Endothelial cell of umbilical vein (primary cell): Measurements from ENCODE around the gene PCBP1. TPM values are rescaled to one million over a fixed set of nuclear protein-coding genes. Genes with fewer than 3 reads are reported as not detected.
"Not testable (repeated sequence)": the region's sequence is repeated elsewhere in the genome, so short reads cannot be mapped to it uniquely, and the experiment has no call there.

Experiments
- BruUV-seq: library from RNA; stranded (reverse); fragments of 400-500 nt; replicated peaks from 2 replicates; lab custom pipeline; 2021; lab: Mats Ljungman, UMichigan
- CTCF ChIA-PET: fragments of 300-600, 350-600 bp; sonication (Branson Sonifier 250); formaldehyde crosslinking; loops from one replicate; lab custom pipeline; 2021; ENCODE audit warnings: antibody characterized with exemption, inconsistent platforms; lab: Charles Lee
- POLR2A ChIA-PET: fragments of 300-600, 350-600 bp; sonication (Branson Sonifier 250); formaldehyde crosslinking; loops from one replicate; lab custom pipeline; 2021; ENCODE audit warnings: antibody characterized with exemption, inconsistent platforms; lab: Charles Lee
- DNase-seq: peaks from one replicate; pipeline ENCODE4 v3.0.0-alpha.2; 2011; ENCODE audit warnings: low read depth, low spot score
- FAIRE-seq: peaks from 2 replicates; lab custom pipeline; 2011; peaks lifted over from hg19 to GRCh38; lab: Jason Lieb, UNC
- H2AFZ ChIP-seq: 2 replicates; pipeline ENCODE4 v1.6.0; 2012; ENCODE audit warnings: low read depth, low read length, control low read depth, inconsistent platforms
- H3K27ac ChIP-seq: 2 replicates; pipeline ENCODE4 v1.5.1; 2011; ENCODE audit warnings: low read depth, mild to moderate bottlenecking, control low read depth, low read length, moderate library complexity; ENCODE audit not compliant: insufficient read depth
- H3K27me3 ChIP-seq, 2 experiments: 2 replicates each; pipeline versions ENCODE4 v1.6.0 to v1.6.1; 2011; ENCODE audit warnings: low read length in 2 of 2, mixed read lengths in 1 of 2; ENCODE audit not compliant: control insufficient read depth in 2 of 2, insufficient read depth in 2 of 2
- H3K36me3 ChIP-seq, 2 experiments: 2 replicates in 1 of 2; 3 replicates in 1 of 2; pipeline ENCODE4 v1.5.1; 2011; ENCODE audit warnings: low read length in 2 of 2, mild to moderate bottlenecking in 1 of 2, moderate library complexity in 1 of 2; ENCODE audit not compliant: control insufficient read depth in 2 of 2, insufficient read depth in 2 of 2; ENCODE audit errors: extremely low read depth in 1 of 2
- H3K4me1 ChIP-seq: 3 replicates; pipeline ENCODE4 v1.5.1; 2011; ENCODE audit warnings: mild to moderate bottlenecking, low read length; ENCODE audit not compliant: control insufficient read depth, insufficient read depth; ENCODE audit errors: extremely low read depth
- H3K4me2 ChIP-seq: 2 replicates; pipeline ENCODE4 v1.6.1; 2011; ENCODE audit warnings: low read length, control low read depth, mixed read lengths; ENCODE audit not compliant: insufficient read depth
- H3K4me3 ChIP-seq, 3 experiments: fragments of 200-600 bp in 1 of 3; sonication (generic), shearing (Covaris generic) in 1 of 3; replicated peaks in 1 of 3; 2 replicates each; pipeline ENCODE4 v1.5.1; 2011 to 2016; ENCODE audit warnings: control low read depth in 3 of 3, low read length in 3 of 3, mild to moderate bottlenecking in 2 of 3, inconsistent platforms in 1 of 3, low read depth in 1 of 3, moderate library complexity in 1 of 3; ENCODE audit not compliant: insufficient read depth in 1 of 3
- H3K79me2 ChIP-seq: 2 replicates; pipeline ENCODE4 v1.6.0; 2012; ENCODE audit warnings: low read length, inconsistent platforms; ENCODE audit not compliant: control insufficient read depth, insufficient read depth
- H3K9ac ChIP-seq: replicated peaks from 2 replicates; pipeline ENCODE3; 2011; ENCODE audit warnings: low read length, control low read depth; ENCODE audit not compliant: insufficient read depth; ENCODE audit errors: extremely low read depth
- H3K9me1 ChIP-seq: replicated peaks from 3 replicates; pipeline ENCODE4 v1.6.0; 2011; ENCODE audit warnings: mild to moderate bottlenecking, low read length; ENCODE audit not compliant: control insufficient read depth, insufficient read depth; ENCODE audit errors: extremely low read depth
- H3K9me3 ChIP-seq: replicated peaks from 2 replicates; pipeline ENCODE4 v1.5.1; 2012; ENCODE audit warnings: low read length, inconsistent platforms; ENCODE audit not compliant: control insufficient read depth, insufficient read depth
- H4K20me1 ChIP-seq: replicated peaks from 2 replicates; pipeline ENCODE3; 2011; ENCODE audit warnings: mild to moderate bottlenecking, low read length; ENCODE audit not compliant: control insufficient read depth, insufficient read depth; ENCODE audit errors: extremely low read depth
- EZH2 ChIP-seq: IDR thresholded peaks from 2 replicates; pipeline ENCODE4 v1.6.1; 2012; ENCODE audit warnings: borderline replicate concordance, low read depth, mild to moderate bottlenecking, moderate library complexity, low read length, inconsistent platforms; ENCODE audit not compliant: severe bottlenecking
- FOS ChIP-seq: IDR thresholded peaks from 2 replicates; pipeline ENCODE4 v1.6.1; 2011; ENCODE audit warnings: mild to moderate bottlenecking, low read length, moderate library complexity, borderline replicate concordance; ENCODE audit not compliant: insufficient read depth
- GATA2 ChIP-seq: IDR thresholded peaks from 2 replicates; pipeline ENCODE4 v1.7.0; 2011; ENCODE audit warnings: low read depth, mild to moderate bottlenecking, moderate library complexity, mixed read lengths, low read length; ENCODE audit not compliant: insufficient read length, insufficient read depth
- JUN ChIP-seq: IDR thresholded peaks from 2 replicates; pipeline ENCODE4 v1.6.1; 2011; ENCODE audit warnings: borderline replicate concordance, low read depth; ENCODE audit not compliant: insufficient read length, insufficient read depth
- MAX ChIP-seq: IDR thresholded peaks from 2 replicates; pipeline ENCODE4 v1.6.1; 2011; ENCODE audit not compliant: insufficient read depth, insufficient read length
- MYC ChIP-seq: IDR thresholded peaks from one replicate; pipeline ENCODE4 v1.6.1; 2011; ENCODE audit warnings: mild to moderate bottlenecking, low read depth, low read length
- POLR2A ChIP-seq: IDR thresholded peaks from 2 replicates; pipeline ENCODE4 v1.6.1; 2012; ENCODE audit warnings: low read depth, mild to moderate bottlenecking, control low read depth, low read length
- POLR2AphosphoS5 ChIP-seq: IDR thresholded peaks from 2 replicates; pipeline ENCODE4 v1.6.1; 2012; ENCODE audit warnings: low read depth, mild to moderate bottlenecking, control low read depth, low read length, moderate library complexity; ENCODE audit not compliant: insufficient read depth
- dilution Hi-C: fragments of 300-500 bp; cut with MboI; formaldehyde crosslinking; loops from one replicate; pipeline ENCODE4 v1.15.0; 2019; ENCODE audit warnings: low sequenced_read_pairs; ENCODE audit not compliant: extremely low pct_ligation_motif_present
- intact Hi-C: fragments of 100-400 bp; cut with micrococcal nuclease; formaldehyde crosslinking; loops from one replicate; pipeline ENCODE4 v1.10.0; 2022
- polyA plus RNA-seq, 4 experiments: library from polyadenylated mRNA; depleted of rRNA in 3 of 4; stranded (reverse) in 3 of 4; unstranded in 1 of 4; fragments of >200 nt; gene quantifications; 2 replicates each; pipeline versions ENCODE4 v1.2.1 to v1.2.3, GENCODE V29; 2011 to 2012; ENCODE audit warnings: missing spikeins in 1 of 4
- total RNA-seq: library from RNA; stranded (reverse); gene quantifications from 2 replicates; pipeline ENCODE4 v1.2.3, GENCODE V29; 2021
- TF ChIP-seq, protein P1 (sequence below), 2 donors: IDR thresholded peaks; 1 replicate in 1 of 2; 2 replicates in 1 of 2; pipeline ENCODE4 v1.5.1; 2011; ENCODE audit warnings: low read length in 2 of 2, mild to moderate bottlenecking in 2 of 2, moderate library complexity in 2 of 2, control low read depth in 1 of 2, inconsistent platforms in 1 of 2, low read depth in 1 of 2; ENCODE audit not compliant: insufficient read depth in 1 of 2; ENCODE audit errors: extremely low read depth in 1 of 2

PCBP1 gene
- total and polyA plus RNA-seq, 2 donors (not counting 3 experiments of a cell fraction or from before 2014, with no cell fraction given): 196 to 360 TPM

- BruUV-seq, intact Hi-C loops, POLR2A ChIA-PET, dilution Hi-C loops, H3K4me3 ChIP-seq, FAIRE-seq, H3K9me3 ChIP-seq, H3K36me3 ChIP-seq, H3K4me2 ChIP-seq, CTCF ChIA-PET, H3K9me1 ChIP-seq, H2AFZ ChIP-seq, DNase-seq, H3K27ac ChIP-seq, H4K20me1 ChIP-seq, H3K9ac ChIP-seq, H3K27me3 ChIP-seq: not testable (repeated sequence)
- H3K4me1 ChIP-seq: peaks cover 22% of the 10 kb centered on the region
- H3K79me2 ChIP-seq: peaks cover 25% of the 10 kb centered on the region
These were observed 5.4 kb downstream of the PCBP1 start for GRCh38 chr2:70092576-70093243.

DNA sequence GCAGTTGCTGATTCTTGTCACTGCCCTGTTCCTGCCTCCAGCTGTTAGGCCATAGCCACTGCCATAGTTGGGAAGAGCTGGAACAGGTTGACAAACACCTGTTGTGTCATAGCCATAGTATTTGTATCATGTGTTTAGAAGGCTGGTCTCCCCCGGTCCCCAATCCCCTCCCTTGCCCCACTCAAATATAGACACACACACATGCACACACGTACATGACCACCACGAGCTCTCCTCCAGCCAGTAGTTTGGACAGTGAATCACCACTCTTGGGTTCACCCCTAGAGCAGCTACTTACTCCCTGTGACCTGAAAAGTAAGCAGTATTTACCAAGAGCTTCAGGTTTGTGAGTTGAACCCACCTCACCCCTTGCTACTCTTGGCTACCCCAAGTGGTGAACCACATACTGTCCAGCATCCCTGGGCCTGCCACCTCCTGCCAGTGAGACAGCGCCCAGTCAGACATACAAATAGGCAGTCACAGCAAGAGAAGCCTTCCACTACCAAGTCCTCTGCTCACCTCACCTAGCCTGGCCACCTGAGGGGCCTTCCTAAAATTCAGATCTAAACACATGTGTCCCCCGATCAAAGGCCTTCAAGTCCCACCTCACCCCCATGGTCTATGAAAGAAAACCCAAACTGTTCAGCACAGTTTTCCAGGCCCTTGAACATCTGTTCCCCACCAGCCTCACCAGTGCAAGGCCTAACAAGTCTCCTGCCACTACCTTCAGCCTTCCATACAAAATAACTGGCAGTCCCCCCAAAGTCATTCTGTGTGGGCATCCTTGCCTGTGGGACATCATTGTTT, 7.1 kb downstream of the PCBP1 start:
- POLR2A ChIA-PET: interaction anchor here (0.5 to 0.9 kb wide), 2 partner anchors 23 to 40 kb away, joined by 4 to 9 read pairs; no protein-coding TSS in a partner anchor
- H3K79me2 ChIP-seq: peaks cover 8% of the 10 kb centered on the region
- CTCF ChIA-PET: interaction anchor here (0.7 to 1.4 kb wide), 7 partner anchors 22 to 181 kb away, joined by 3 to 4 read pairs (median 3); no protein-coding TSS in a partner anchor
- DNase-seq: no peak
- dilution Hi-C loops (no loop called here), intact Hi-C loops (no loop called here)
- no peak overlapping the region for H3K4me2 ChIP-seq
- H3K27me3 ChIP-seq: no peaks in the 10 kb centered on the region
- H3K36me3 ChIP-seq: no peaks in the 10 kb centered on the region
- peak overlapping the region; percentile 14 for H3K27ac ChIP-seq
- no peak overlapping the region for H3K9ac ChIP-seq
- TF ChIP-seq, protein P1, sequence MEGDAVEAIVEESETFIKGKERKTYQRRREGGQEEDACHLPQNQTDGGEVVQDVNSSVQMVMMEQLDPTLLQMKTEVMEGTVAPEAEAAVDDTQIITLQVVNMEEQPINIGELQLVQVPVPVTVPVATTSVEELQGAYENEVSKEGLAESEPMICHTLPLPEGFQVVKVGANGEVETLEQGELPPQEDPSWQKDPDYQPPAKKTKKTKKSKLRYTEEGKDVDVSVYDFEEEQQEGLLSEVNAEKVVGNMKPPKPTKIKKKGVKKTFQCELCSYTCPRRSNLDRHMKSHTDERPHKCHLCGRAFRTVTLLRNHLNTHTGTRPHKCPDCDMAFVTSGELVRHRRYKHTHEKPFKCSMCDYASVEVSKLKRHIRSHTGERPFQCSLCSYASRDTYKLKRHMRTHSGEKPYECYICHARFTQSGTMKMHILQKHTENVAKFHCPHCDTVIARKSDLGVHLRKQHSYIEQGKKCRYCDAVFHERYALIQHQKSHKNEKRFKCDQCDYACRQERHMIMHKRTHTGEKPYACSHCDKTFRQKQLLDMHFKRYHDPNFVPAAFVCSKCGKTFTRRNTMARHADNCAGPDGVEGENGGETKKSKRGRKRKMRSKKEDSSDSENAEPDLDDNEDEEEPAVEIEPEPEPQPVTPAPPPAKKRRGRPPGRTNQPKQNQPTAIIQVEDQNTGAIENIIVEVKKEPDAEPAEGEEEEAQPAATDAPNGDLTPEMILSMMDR (IDR thresholded peaks at IDR 0.05; ENCODE audit: extremely low read depth in 1 of 2, insufficient read depth in 1 of 2, low read depth in 1 of 2, low read length in 2 of 2): no peak
- TF ChIP-seq EZH2 (no peak), MYC (no peak), FOS (no peak), GATA2 (no peak), POLR2AphosphoS5 (no peak), POLR2A (no peak), JUN (no peak), MAX (no peak)
- no peaks in the 10 kb centered on the region for H3K9me3 ChIP-seq
- H3K4me3 ChIP-seq: no peak overlapping the region
- peaks cover 20% of the 10 kb centered on the region for H3K4me1 ChIP-seq
- H3K9me1 ChIP-seq: no peaks in the 10 kb centered on the region
- BruUV-seq: no TSS peak
- no peaks in the 10 kb centered on the region for H4K20me1 ChIP-seq
- H2AFZ ChIP-seq: peak overlapping the region; percentile 47
- no peak for FAIRE-seq
